Measurements from ENCODE around the gene SHROOM3.

- TF ChIP-seq SUZ12 (IDR thresholded peaks at IDR 0.05) (no peak), FOXA1 (IDR thresholded peaks at IDR 0.05) (no peak), FOXM1 (IDR thresholded peaks at IDR 0.05; ENCODE audit: borderline replicate concordance) (no peak), NFRKB (IDR thresholded peaks at IDR 0.05) (no peak), ELF4 (IDR thresholded peaks at IDR 0.05) (no peak), L3MBTL2 (conservative IDR thresholded peaks at IDR 0.05) (no peak), SP1 (IDR thresholded peaks at IDR 0.05) (no peak), BHLHE40 (IDR thresholded peaks at IDR 0.05; ENCODE audit: borderline replicate concordance) (no peak), TARDBP (IDR thresholded peaks at IDR 0.05) (no peak)
These were observed 368.5 kb downstream of the SHROOM3 start for GRCh38 chr4:76803522-76803921.
